DND-41 (cell line): ENCODE results near the gene OR1M1.

Source experiments
- CTCF ChIP-seq: IDR thresholded peaks from 2 replicates; pipeline ENCODE4 v1.5.1; 2012; ENCODE audit warnings: borderline replicate concordance, low read length, moderate library complexity, mild to moderate bottlenecking; ENCODE audit not compliant: poor library complexity, severe bottlenecking; ENCODE audit errors: extremely low read depth
- EZH2 ChIP-seq: IDR thresholded peaks from 3 replicates; pipeline ENCODE4 v1.6.1; 2012; ENCODE audit warnings: borderline replicate concordance, low read depth, mild to moderate bottlenecking, moderate library complexity, low read length, inconsistent platforms; ENCODE audit not compliant: severe bottlenecking

- no peak for TF ChIP-seq CTCF
- TF ChIP-seq EZH2: no peak
Observed at GRCh38 chr19:9037400-9038062, 49.3 kb upstream of the OR1M1 start.
